ENCODE results near the gene RASSF4. TPM values are rescaled to one million over a fixed set of nuclear protein-coding genes. Genes with fewer than 3 reads are reported as not detected.
A peak's percentile ranks its signal among the peaks of the same experiment; 100 is the strongest.

Gene RASSF4
- total and polyA plus RNA-seq, 9 donors = 4.8 to 21.9 (median 8.1) TPM

GRCh38 chr10:44985175-44985681 is 25.6 kb downstream of the RASSF4 start:
- TF ChIP-seq EP300 (IDR thresholded peaks at IDR 0.05) (no peak), CTCF (IDR thresholded peaks at IDR 0.05) (no peak), POLR2A (IDR thresholded peaks at IDR 0.05) (no peak)

DNA sequence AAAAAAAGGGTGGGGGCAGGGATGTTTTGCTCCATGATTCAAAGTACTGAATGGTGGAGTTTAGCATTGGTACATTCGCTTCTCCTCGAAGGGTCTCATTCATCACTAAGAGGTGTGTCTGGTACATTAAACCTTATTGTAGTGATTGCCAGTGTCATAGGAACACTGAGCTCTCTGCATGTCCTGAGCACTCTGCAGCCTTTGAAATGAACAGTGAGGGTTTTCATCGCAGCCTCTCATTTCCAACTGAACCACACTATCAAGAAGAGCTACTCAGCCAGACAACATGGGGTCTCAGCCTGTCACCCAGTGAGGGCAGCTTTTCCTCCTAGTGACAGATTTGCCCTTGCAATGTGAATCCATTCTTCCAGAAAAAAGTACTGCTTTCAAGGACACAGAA is 26.6 kb downstream of the RASSF4 start:
- H3K4me3 ChIP-seq = no peak overlapping the region
- TF ChIP-seq EP300 (IDR thresholded peaks at IDR 0.05) (no peak), CTCF (IDR thresholded peaks at IDR 0.05) (no peak), POLR2A (IDR thresholded peaks at IDR 0.05) (no peak)

More at GRCh38 chr10:44985175-44985681, 25.6 kb downstream of the RASSF4 start:
- Histone ChIP-seq H3K36me3 (no peaks in the 10 kb centered on the region), H3K27me3 (no peaks in the 10 kb centered on the region), H3K4me3 (no peak overlapping the region), H3K9me3 (no peaks in the 10 kb centered on the region), H3K4me1 (ENCODE audit: insufficient read depth) (peaks cover 41% of the 10 kb centered on the region), H3K27ac (peak overlapping the region; percentile 48 to 76)
- 55 to 70% (median 66%) methylated on average over 9 of the region's 9 CpGs for WGBS, 3 donors
- intact Hi-C loops (cut with DNase I) = no loop called here
- DNase-seq = peak in 3 of 5 donors; percentile 14 to 33 (median 23)

DNA sequence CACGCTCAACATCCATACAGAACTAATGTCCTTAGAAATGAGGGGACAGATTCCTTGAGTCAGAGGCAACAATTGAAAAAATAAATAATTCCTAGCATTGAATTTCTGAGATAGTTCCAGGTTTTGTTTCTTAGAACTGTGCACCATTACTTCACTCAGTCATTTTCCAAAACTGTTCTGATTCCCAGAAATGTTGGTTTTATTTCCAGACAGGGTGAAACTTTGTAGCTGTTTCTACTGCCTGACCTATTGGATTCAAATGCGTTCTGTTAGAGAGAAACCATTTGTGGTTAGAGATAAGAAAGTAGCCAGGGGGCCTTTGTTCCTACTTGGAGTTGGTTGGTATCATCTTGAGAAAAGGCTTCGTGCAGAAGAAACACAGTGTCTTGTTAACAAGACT is 27.1 kb downstream of the RASSF4 start:
- Histone ChIP-seq H3K4me1 (ENCODE audit: insufficient read depth) (peaks cover 37% of the 10 kb centered on the region), H3K36me3 (no peaks in the 10 kb centered on the region), H3K27me3 (no peaks in the 10 kb centered on the region), H3K4me3 (no peak overlapping the region), H3K27ac (peak overlapping the region; percentile 35 to 76), H3K9me3 (no peaks in the 10 kb centered on the region)
- intact Hi-C loops (cut with DNase I) = no loop called here
- DNase-seq = peak in 1 of 5 donors; percentile 15
- WGBS, 3 donors = 11 to 17% (median 14%) methylated on average over 3 of the region's 3 CpGs
- TF ChIP-seq POLR2A (IDR thresholded peaks at IDR 0.05) (no peak), EP300 (IDR thresholded peaks at IDR 0.05) (peak; percentile 82)

More for the DNA sequence above, 26.6 kb downstream of the RASSF4 start:
- Histone ChIP-seq H3K27ac (peak overlapping the region; percentile 35 to 76), H3K9me3 (no peaks in the 10 kb centered on the region), H3K4me1 (ENCODE audit: insufficient read depth) (peaks cover 37% of the 10 kb centered on the region), H3K27me3 (no peaks in the 10 kb centered on the region), H3K36me3 (no peaks in the 10 kb centered on the region)
- WGBS, 3 donors = 46 to 60% (median 47%) methylated on average over 3 of the region's 3 CpGs
- peak in 2 of 5 donors; percentile 5 to 8 for DNase-seq
- intact Hi-C loops (cut with DNase I) = no loop called here

- Histone ChIP-seq H3K4me3 (no peak overlapping the region), H3K36me3 (no peaks in the 10 kb centered on the region), H3K27me3 (no peaks in the 10 kb centered on the region), H3K27ac (no peak overlapping the region), H3K4me1 (ENCODE audit: insufficient read depth) (peaks cover 49% of the 10 kb centered on the region), H3K9me3 (no peaks in the 10 kb centered on the region)
- TF ChIP-seq POLR2A (IDR thresholded peaks at IDR 0.05) = no peak
- TF ChIP-seq CTCF (IDR thresholded peaks at IDR 0.05) = no peak
- TF ChIP-seq EP300 (IDR thresholded peaks at IDR 0.05) = no peak
- intact Hi-C loops (cut with DNase I) = no loop called here
- peak in 2 of 5 donors; percentile 14 to 22 for DNase-seq
- WGBS, 3 donors = 96 to 97% (median 97%) methylated on average over 10 of the region's 10 CpGs
These were observed 29.5 kb downstream of the RASSF4 start for GRCh38 chr10:44988957-44989585.

Data from ovary (tissue), 9 donors.